Astrocyte of the cerebellum (primary cell): ENCODE results near the gene ITSN1.

Source experiments
- DNase-seq: peaks from one replicate; pipeline ENCODE4 v3.0.0-alpha.2; 2011; ENCODE audit warnings: low read depth
- H3K4me3 ChIP-seq: 2 replicates; pipeline ENCODE4 v1.5.1; 2011; ENCODE audit warnings: mild to moderate bottlenecking, low read depth, low read length, moderate library complexity
- in situ Hi-C: cut with HindIII; loops from 2 replicates; pipeline ENCODE4 v1.10.0; 2017; ENCODE audit warnings: low sequenced_read_pairs
- TF ChIP-seq, protein P1 (sequence below): IDR thresholded peaks from 2 replicates; pipeline ENCODE4 v1.5.1; 2012; ENCODE audit warnings: low read length, low read depth, moderate library complexity, mild to moderate bottlenecking; ENCODE audit errors: missing control alignments

ITSN1 gene

GRCh38 chr21:33850401-33850800, 208.1 kb downstream of the ITSN1 start:
- DNase-seq: no peak
- H3K4me3 ChIP-seq: no peak overlapping the region
- TF ChIP-seq, protein P1, sequence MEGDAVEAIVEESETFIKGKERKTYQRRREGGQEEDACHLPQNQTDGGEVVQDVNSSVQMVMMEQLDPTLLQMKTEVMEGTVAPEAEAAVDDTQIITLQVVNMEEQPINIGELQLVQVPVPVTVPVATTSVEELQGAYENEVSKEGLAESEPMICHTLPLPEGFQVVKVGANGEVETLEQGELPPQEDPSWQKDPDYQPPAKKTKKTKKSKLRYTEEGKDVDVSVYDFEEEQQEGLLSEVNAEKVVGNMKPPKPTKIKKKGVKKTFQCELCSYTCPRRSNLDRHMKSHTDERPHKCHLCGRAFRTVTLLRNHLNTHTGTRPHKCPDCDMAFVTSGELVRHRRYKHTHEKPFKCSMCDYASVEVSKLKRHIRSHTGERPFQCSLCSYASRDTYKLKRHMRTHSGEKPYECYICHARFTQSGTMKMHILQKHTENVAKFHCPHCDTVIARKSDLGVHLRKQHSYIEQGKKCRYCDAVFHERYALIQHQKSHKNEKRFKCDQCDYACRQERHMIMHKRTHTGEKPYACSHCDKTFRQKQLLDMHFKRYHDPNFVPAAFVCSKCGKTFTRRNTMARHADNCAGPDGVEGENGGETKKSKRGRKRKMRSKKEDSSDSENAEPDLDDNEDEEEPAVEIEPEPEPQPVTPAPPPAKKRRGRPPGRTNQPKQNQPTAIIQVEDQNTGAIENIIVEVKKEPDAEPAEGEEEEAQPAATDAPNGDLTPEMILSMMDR: no peak
- in situ Hi-C loops: no loop called here

DNA sequence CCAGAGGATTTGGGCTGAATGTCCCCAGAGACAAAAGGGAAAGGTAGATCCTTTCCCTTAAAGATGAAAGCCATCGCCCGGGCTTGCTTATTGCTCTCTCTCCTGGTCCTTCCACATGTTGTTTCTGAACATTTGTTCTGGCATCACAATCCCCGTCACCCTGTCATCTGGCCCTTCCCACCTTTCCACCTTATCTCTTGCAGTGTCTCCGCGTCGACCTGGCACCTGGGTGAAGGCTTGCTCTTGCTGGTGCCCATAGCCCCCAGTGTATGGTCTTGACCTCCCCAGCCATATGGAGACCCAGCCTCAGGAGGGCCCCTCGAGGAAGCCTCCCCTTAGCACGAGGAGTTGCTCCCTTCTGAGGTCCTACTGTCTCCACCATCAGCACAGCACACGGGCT, 208.7 kb downstream of the ITSN1 start:
- TF ChIP-seq, protein P1: no peak

DNA sequence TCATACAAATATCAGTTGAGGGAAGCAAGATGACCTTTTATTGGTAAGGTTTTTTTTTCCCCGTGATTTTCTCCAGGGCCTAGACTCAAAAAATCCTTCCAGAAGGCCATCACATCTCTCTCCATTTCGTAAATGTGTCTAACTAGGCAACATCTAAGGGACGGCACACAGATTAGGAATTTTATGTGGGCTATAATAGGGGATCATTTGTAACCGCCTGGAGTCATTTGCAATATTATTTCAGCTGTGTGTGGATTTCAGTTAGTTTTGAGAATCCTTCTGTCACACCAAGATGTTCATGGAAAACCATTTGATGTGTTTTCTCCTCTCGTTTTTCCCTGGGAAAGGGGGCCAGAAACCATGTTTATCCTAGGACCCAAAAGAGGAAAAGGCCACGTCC, 210.2 kb downstream of the ITSN1 start:
- no peak for DNase-seq
- in situ Hi-C loops: no loop called here
- H3K4me3 ChIP-seq: no peak overlapping the region
- TF ChIP-seq, protein P1: no peak

More for the DNA sequence above, 208.7 kb downstream of the ITSN1 start:
- H3K4me3 ChIP-seq: no peak overlapping the region
- DNase-seq: no peak
- in situ Hi-C loops: no loop called here

DNA sequence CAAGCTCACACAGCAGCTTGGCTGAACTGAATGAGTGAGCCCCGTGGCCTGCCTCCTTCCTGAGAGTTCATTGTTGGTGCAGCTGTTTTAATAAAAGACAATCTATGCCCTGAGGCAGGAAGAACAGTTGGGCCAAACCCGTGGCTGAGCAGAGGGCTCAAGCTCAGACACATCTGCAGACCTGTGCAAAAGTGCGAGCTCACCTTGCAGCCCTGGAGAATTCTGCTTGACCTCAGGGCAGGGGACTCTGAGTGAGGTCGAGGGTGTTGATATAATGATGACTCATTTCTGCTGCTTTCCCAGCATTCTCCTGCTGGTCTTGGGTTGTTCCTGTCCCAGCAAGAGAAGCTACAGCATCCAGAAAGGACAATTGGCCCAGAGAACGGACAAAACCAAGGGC, 212.3 kb downstream of the ITSN1 start:
- H3K4me3 ChIP-seq: no peak overlapping the region
- no peak for DNase-seq
- TF ChIP-seq, protein P1: no peak
- in situ Hi-C loops: loop anchor here (5.0 kb wide), 1 partner anchor 48 kb away; no protein-coding TSS in a partner anchor

GRCh38 chr21:33855190-33855589, 212.9 kb downstream of the ITSN1 start:
- no peak overlapping the region for H3K4me3 ChIP-seq
- in situ Hi-C loops: loop anchor here (5.0 kb wide), 1 partner anchor 47 kb away; no protein-coding TSS in a partner anchor
- TF ChIP-seq, protein P1: no peak
- DNase-seq: no peak

- H3K4me3 ChIP-seq: no peak overlapping the region
- no peak for DNase-seq
- TF ChIP-seq, protein P1: no peak
- in situ Hi-C loops: loop anchor here (5.0 kb wide), 1 partner anchor 45 kb away; no protein-coding TSS in a partner anchor
Observed at GRCh38 chr21:33856893-33857527, 214.7 kb downstream of the ITSN1 start.
